Lower leg skin (tissue), 4 donors: Measurements from ENCODE around the gene ARL5C. TPM values are rescaled to one million over a fixed set of nuclear protein-coding genes. Genes with fewer than 3 reads are reported as not detected.

Experiments
- DNase-seq, 2 donors: peaks; one replicate each; pipeline ENCODE4 v3.0.0-alpha.2; 2019; ENCODE audit warnings: low spot score in 2 of 2
- H3K4me3 ChIP-seq: fragments of 200-600 bp; sonication (generic); 2 replicates; pipeline ENCODE4 v1.5.1; 2017; ENCODE audit warnings: mild to moderate bottlenecking, low read depth; ENCODE audit not compliant: poor library complexity, severe bottlenecking
- CTCF ChIP-seq, 3 donors: fragments of 450-650 bp; IDR thresholded peaks; one replicate each; pipeline ENCODE4 v1.5.1; 2016; ENCODE audit warnings: antibody characterized with exemption in 3 of 3, mild to moderate bottlenecking in 3 of 3, moderate library complexity in 2 of 3
- POLR2A ChIP-seq, 2 donors: fragments of 450-650 bp; IDR thresholded peaks; one replicate each; pipeline ENCODE4 v1.6.1; 2016 to 2017; ENCODE audit warnings: antibody characterized with exemption in 2 of 2, mild to moderate bottlenecking in 1 of 2, moderate library complexity in 1 of 2
- WGBS, 2 donors: methylation state at CpG; one replicate each; pipeline ENCODE4 v1.1.5; 2018; 5-methylcytosine and 5-hydroxymethylcytosine counted together
- intact Hi-C: fragments of 100-400 bp; cut with DNase I; formaldehyde crosslinking; loops from one replicate; pipeline ENCODE4 v1.15.0; 2023; ENCODE audit warnings: low total_unique reads
- total RNA-seq, 4 donors: library from RNA; depleted of rRNA; stranded (reverse); fragments of >200 nt; gene quantifications; one replicate each; pipeline ENCODE4 v1.1.0, GENCODE V29; 2016

ARL5C gene
- total RNA-seq, 4 donors from 2014 or later, result not detected

- TF ChIP-seq POLR2A (IDR thresholded peaks at IDR 0.05) (no peak), CTCF (IDR thresholded peaks at IDR 0.05) (no peak)
- intact Hi-C loops, result loop anchor here (5.0 kb wide), 1 partner anchor 548 kb away; no protein-coding TSS in a partner anchor
- no peak overlapping the region for H3K4me3 ChIP-seq
- 2 to 6% methylated on average over 6 to 28 of the region's 39 CpGs for WGBS, 2 donors
- DNase-seq, result peak; percentile 81 to 91
These were observed 43.5 kb upstream of the ARL5C start for GRCh38 chr17:39209317-39210092.

GRCh38 chr17:39208893-39209292, 42.9 kb upstream of the ARL5C start:
- DNase-seq, result peak; percentile 42 to 83
- 56 to 63% methylated on average over 8 of the region's 8 CpGs for WGBS, 2 donors
- H3K4me3 ChIP-seq, result no peak overlapping the region

GRCh38 chr17:39208136-39208535, 42.2 kb upstream of the ARL5C start:
- no peak overlapping the region for H3K4me3 ChIP-seq
- intact Hi-C loops, result loop anchor here (5.0 kb wide), 1 partner anchor 549 kb away; no protein-coding TSS in a partner anchor
- TF ChIP-seq CTCF (IDR thresholded peaks at IDR 0.05) (no peak), POLR2A (IDR thresholded peaks at IDR 0.05) (no peak)
- WGBS, 2 donors, result 53 to 58% methylated on average over 7 of the region's 7 CpGs
- peak in 1 of 2 donors; percentile 84 for DNase-seq

More at GRCh38 chr17:39208893-39209292, 42.9 kb upstream of the ARL5C start:
- no peak for TF ChIP-seq POLR2A (IDR thresholded peaks at IDR 0.05)
- TF ChIP-seq CTCF (IDR thresholded peaks at IDR 0.05), result no peak
- intact Hi-C loops, result loop anchor here (5.0 kb wide), 1 partner anchor 548 kb away; no protein-coding TSS in a partner anchor

- intact Hi-C loops, result loop anchor here (5.0 kb wide), 1 partner anchor 552 kb away; no protein-coding TSS in a partner anchor
- TF ChIP-seq CTCF (IDR thresholded peaks at IDR 0.05) (no peak), POLR2A (IDR thresholded peaks at IDR 0.05) (no peak)
- no peak overlapping the region for H3K4me3 ChIP-seq
- no peak for DNase-seq
- WGBS, 2 donors, result 81 to 89% methylated on average over 3 of the region's 3 CpGs
These were observed 39.2 kb upstream of the ARL5C start for GRCh38 chr17:39205112-39205526.

- DNase-seq, result no peak
- TF ChIP-seq CTCF (IDR thresholded peaks at IDR 0.05) (no peak), POLR2A (IDR thresholded peaks at IDR 0.05) (no peak)
- intact Hi-C loops, result no loop called here
- no peak overlapping the region for H3K4me3 ChIP-seq
- 75 to 76% methylated on average over 8 of the region's 8 CpGs for WGBS, 2 donors
These were observed 38.3 kb upstream of the ARL5C start for GRCh38 chr17:39204245-39204644.
